GM23338 (cell line): ENCODE data around the gene TRIM63. TPM values are rescaled to one million over a fixed set of nuclear protein-coding genes. Genes with fewer than 3 reads are reported as not detected.

ENCODE experiments used
- ATAC-seq: fragments of 200-7000 bp; cut with Tn5 transposase; 3 replicates; pipeline ENCODE4 v1.9.1; 2020
- DNase-seq: peaks from one replicate; pipeline ENCODE4 v3.0.0-alpha.2; 2015; ENCODE audit warnings: low spot score
- H2AFZ ChIP-seq: fragments of 200-600 bp; sonication (generic); 2 replicates; pipeline ENCODE4 v1.8.0; 2016; ENCODE audit warnings: antibody characterized with exemption, mild to moderate bottlenecking, moderate library complexity
- H3F3A ChIP-seq: fragments of 200-600 bp; sonication (generic); replicated peaks from 2 replicates; pipeline ENCODE4 v1.8.0; 2017; ENCODE audit warnings: antibody characterized with exemption, mixed run types, low read depth
- H3K27ac ChIP-seq: fragments of 200-600 bp; sonication (generic); 2 replicates; pipeline ENCODE4 v1.6.1; 2016; ENCODE audit warnings: low read depth
- H3K27me3 ChIP-seq: fragments of 200-600 bp; sonication (generic); 2 replicates; pipeline ENCODE4 v1.8.0; 2016; ENCODE audit warnings: mild to moderate bottlenecking, mixed run types, moderate library complexity; ENCODE audit not compliant: insufficient read depth
- H3K36me3 ChIP-seq: fragments of 200-600 bp; sonication (generic); 2 replicates; pipeline ENCODE4 v1.8.0; 2016; ENCODE audit warnings: mild to moderate bottlenecking; ENCODE audit not compliant: insufficient read depth
- H3K4me1 ChIP-seq: fragments of 200-600 bp; sonication (generic); 2 replicates; pipeline ENCODE4 v1.8.0; 2016; ENCODE audit warnings: mild to moderate bottlenecking, moderate library complexity; ENCODE audit not compliant: insufficient read depth
- H3K4me2 ChIP-seq: fragments of 200-600 bp; sonication (generic); 2 replicates; pipeline ENCODE4 v1.7.1; 2017; ENCODE audit warnings: mixed run types
- H3K4me3 ChIP-seq: fragments of 200-600 bp; sonication (generic); 2 replicates; pipeline ENCODE4 v1.6.1; 2016; ENCODE audit warnings: mixed run types
- H3K79me2 ChIP-seq: fragments of 200-600 bp; sonication (generic); replicated peaks from 2 replicates; pipeline ENCODE4 v1.8.0; 2017; ENCODE audit warnings: mild to moderate bottlenecking; ENCODE audit not compliant: insufficient read depth
- H3K9me2 ChIP-seq: fragments of 200-600 bp; sonication (generic); 2 replicates; pipeline ENCODE4 v1.8.0; 2017; ENCODE audit not compliant: insufficient read depth
- H4K20me1 ChIP-seq: fragments of 200-600 bp; sonication (generic); replicated peaks from 2 replicates; pipeline ENCODE4 v1.8.0; 2017; ENCODE audit warnings: mild to moderate bottlenecking; ENCODE audit not compliant: insufficient read depth
- H3K27ac Mint-ChIP-seq: 2 replicates; pipeline ENCODE4 v1.8.0; 2020; ENCODE audit warnings: inconsistent platforms, mild to moderate bottlenecking, moderate library complexity, mixed read lengths
- H3K27me3 Mint-ChIP-seq: 3 replicates; pipeline ENCODE4 v1.8.0; 2022; ENCODE audit warnings: low read depth, mild to moderate bottlenecking, moderate library complexity, mixed read lengths, inconsistent platforms; ENCODE audit not compliant: insufficient read depth, poor library complexity
- H3K36me3 Mint-ChIP-seq: 3 replicates; pipeline ENCODE4 v1.8.0; 2021; ENCODE audit warnings: low read depth, mild to moderate bottlenecking, inconsistent platforms, moderate library complexity, mixed read lengths
- H3K4me1 Mint-ChIP-seq: 3 replicates; pipeline ENCODE4 v1.8.0; 2020; ENCODE audit warnings: mild to moderate bottlenecking, inconsistent platforms, mixed read lengths
- H3K4me3 Mint-ChIP-seq: 3 replicates; pipeline ENCODE4 v1.8.0; 2021; ENCODE audit warnings: moderate library complexity, mild to moderate bottlenecking, inconsistent platforms, mixed read lengths
- H3K9me3 Mint-ChIP-seq: 3 replicates; pipeline ENCODE4 v1.8.0; 2020; ENCODE audit warnings: moderate library complexity, mild to moderate bottlenecking, inconsistent platforms, mixed read lengths
- CREB1 ChIP-seq: fragments of 250-450 bp; sonication (Bioruptor Pico); IDR thresholded peaks from 2 replicates; pipeline ENCODE4 v1.5.0; 2020; ENCODE audit warnings: low read depth, mild to moderate bottlenecking, moderate library complexity
- EZH2 ChIP-seq: fragments of 200-600 bp; sonication (generic); IDR thresholded peaks from one replicate; pipeline ENCODE4 v1.8.0; 2017; ENCODE audit warnings: antibody characterized with exemption, mild to moderate bottlenecking, low read depth; ENCODE audit not compliant: unreplicated experiment
- JUNB ChIP-seq: IDR thresholded peaks from one replicate; pipeline ENCODE4 v1.6.1; 2016; ENCODE audit warnings: antibody characterized with exemption; ENCODE audit not compliant: unreplicated experiment
- POLR2AphosphoS5 ChIP-seq: IDR thresholded peaks from 2 replicates; pipeline ENCODE4 v1.6.1; 2016; ENCODE audit warnings: antibody characterized with exemption, low read depth
- STAT1 ChIP-seq: IDR thresholded peaks from one replicate; pipeline ENCODE4 v1.6.1; 2016; ENCODE audit warnings: antibody characterized with exemption; ENCODE audit not compliant: unreplicated experiment
- ZNF114 ChIP-seq: fragments of 250-450 bp; sonication (Bioruptor Pico); IDR thresholded peaks from 2 replicates; pipeline ENCODE4 v1.5.0; 2020; ENCODE audit warnings: mild to moderate bottlenecking, moderate library complexity
- ZNF331 ChIP-seq: fragments of 250-450 bp; sonication (Bioruptor Pico); IDR thresholded peaks from 2 replicates; pipeline ENCODE4 v1.5.0; 2020; ENCODE audit warnings: low read depth, mild to moderate bottlenecking, moderate library complexity
- polyA plus RNA-seq: library from polyadenylated mRNA; unstranded; fragments of >200 nt; fragmentation: Nextera tagmentation; extraction: Ambion mirVana; gene quantifications from 2 replicates; pipeline ENCODE4 v1.2.1, GENCODE V29; 2016
- total RNA-seq: library from RNA; depleted of rRNA; stranded (reverse); fragments of >200 nt; shearing (Covaris generic); gene quantifications from 2 replicates; pipeline ENCODE4 v1.2.3, GENCODE V29; 2014
- TF ChIP-seq, protein P1 (sequence below): IDR thresholded peaks from 2 replicates; pipeline ENCODE4 v1.6.1; 2016; ENCODE audit warnings: antibody characterized with exemption
- TF ChIP-seq, protein P2 (sequence below): IDR thresholded peaks from one replicate; pipeline ENCODE4 v1.6.1; 2018; ENCODE audit warnings: antibody characterized with exemption; ENCODE audit not compliant: unreplicated experiment
- TF ChIP-seq, protein P3 (sequence below), 2 experiments: fragments of 200-600 bp in 1 of 2; sonication (generic) in 1 of 2; conservative IDR thresholded peaks; 2 replicates each; pipeline versions ENCODE4 v1.5.1 to v1.6.1; 2016 to 2017; ENCODE audit warnings: antibody characterized with exemption in 2 of 2, low read depth in 2 of 2, mild to moderate bottlenecking in 2 of 2, moderate library complexity in 1 of 2

Gene TRIM63
- total and polyA plus RNA-seq, 2 experiments from 2014 or later: 0.17 TPM; not detected in 1

DNA sequence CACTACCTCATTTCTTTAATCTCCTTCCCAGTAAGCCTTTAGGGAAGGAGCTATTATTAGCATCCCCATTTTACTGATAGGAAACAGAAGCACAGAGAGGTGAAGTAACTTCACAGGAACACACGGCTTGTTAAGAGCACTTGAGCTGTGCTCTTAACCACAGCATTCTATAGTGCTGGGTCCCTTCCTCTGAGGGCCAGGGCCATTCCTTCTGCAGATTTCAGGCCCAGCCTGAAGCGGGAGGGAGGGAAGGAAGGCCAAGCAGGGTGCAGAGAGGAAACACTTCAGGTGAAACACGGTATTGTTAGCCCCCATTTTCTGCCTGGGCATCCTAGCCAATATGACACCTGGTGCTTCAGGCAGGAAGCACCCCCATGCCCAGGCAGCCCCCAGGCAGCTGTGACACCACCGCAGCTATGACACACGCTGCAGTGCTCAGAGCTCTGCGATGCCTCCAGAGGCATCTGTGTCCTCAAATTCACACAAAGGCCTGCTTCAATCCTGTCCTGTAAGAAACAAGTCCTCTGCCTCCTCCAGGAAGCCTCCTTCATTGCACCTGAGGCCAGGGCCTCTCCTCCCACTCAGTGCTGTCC is 50.4 kb downstream of the TRIM63 start:
- Mint-ChIP-seq H3K4me3 (no peak overlapping the region), H3K27me3 (peaks cover 13% of the 10 kb centered on the region), H3K36me3 (no peaks in the 10 kb centered on the region), H3K9me3 (no peaks in the 10 kb centered on the region), H3K4me1 (peaks cover 28% of the 10 kb centered on the region), H3K27ac (no peak overlapping the region)
- H3K4me3 ChIP-seq: no peak overlapping the region
- no peak overlapping the region for H3K27ac ChIP-seq
- H2AFZ ChIP-seq: 0 out of 2 replicates have a peak overlapping the region, but pooled peaks have one; percentile 32
- no peak overlapping the region for H3K4me2 ChIP-seq
- H3F3A ChIP-seq: no peaks in the 10 kb centered on the region
- TF ChIP-seq ZNF114 (CRISPR knock-in tag) (no peak), STAT1 (no peak), EZH2 (no peak), ZNF331 (CRISPR knock-in tag) (no peak)
- TF ChIP-seq, protein P1, sequence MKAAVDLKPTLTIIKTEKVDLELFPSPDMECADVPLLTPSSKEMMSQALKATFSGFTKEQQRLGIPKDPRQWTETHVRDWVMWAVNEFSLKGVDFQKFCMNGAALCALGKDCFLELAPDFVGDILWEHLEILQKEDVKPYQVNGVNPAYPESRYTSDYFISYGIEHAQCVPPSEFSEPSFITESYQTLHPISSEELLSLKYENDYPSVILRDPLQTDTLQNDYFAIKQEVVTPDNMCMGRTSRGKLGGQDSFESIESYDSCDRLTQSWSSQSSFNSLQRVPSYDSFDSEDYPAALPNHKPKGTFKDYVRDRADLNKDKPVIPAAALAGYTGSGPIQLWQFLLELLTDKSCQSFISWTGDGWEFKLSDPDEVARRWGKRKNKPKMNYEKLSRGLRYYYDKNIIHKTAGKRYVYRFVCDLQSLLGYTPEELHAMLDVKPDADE: no peak
- no peaks in the 10 kb centered on the region for H3K36me3 ChIP-seq
- no peaks in the 10 kb centered on the region for H4K20me1 ChIP-seq
- H3K27me3 ChIP-seq: no peaks in the 10 kb centered on the region
- no peaks in the 10 kb centered on the region for H3K9me2 ChIP-seq
- H3K79me2 ChIP-seq: no peaks in the 10 kb centered on the region
- DNase-seq (no peak), ATAC-seq (no peak)
- peaks cover 3% of the 10 kb centered on the region; the same call in 1 of the 2 replicates for H3K4me1 ChIP-seq

DNA sequence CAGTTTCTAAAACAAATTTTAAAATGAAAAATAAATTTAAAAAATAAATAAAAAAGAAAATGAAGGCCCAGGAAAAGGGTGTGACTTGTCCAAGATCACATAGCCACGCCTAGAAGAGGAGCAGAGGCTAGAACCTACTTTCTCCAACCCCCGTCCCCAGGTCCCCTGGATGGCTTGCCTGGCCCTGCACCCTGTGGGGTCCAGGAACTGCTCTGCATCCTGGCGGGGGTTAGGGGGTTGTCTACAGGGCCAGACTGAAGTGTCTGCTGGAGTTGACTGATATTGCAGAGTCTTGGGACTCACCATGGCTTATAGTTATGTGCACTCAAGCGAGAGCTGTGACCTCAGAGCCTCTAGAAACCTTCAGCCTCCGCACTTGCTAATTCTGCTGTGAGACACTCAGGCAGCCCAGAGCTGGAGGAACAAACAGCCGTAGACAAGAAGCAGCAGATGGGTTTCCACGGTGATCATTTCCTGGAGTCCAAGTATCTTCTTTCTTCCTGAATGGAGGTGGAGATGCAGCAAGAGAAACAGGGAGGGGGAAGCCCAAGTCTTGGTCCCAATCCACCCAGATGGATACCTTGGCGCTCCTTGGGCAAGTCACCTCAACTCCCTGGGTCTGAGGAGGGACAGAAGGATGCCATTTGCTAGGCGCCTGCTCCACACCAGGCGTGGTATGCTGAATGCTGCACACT is 51.0 kb downstream of the TRIM63 start:
- H3K9me2 ChIP-seq: no peaks in the 10 kb centered on the region
- no peaks in the 10 kb centered on the region for H3K27me3 ChIP-seq
- H3K4me3 Mint-ChIP-seq: no peak overlapping the region
- H3K27ac Mint-ChIP-seq: no peak overlapping the region
- no peaks in the 10 kb centered on the region for H4K20me1 ChIP-seq
- no peak for DNase-seq
- peaks cover 24% of the 10 kb centered on the region for H3K4me1 Mint-ChIP-seq
- H3K4me2 ChIP-seq: no peak overlapping the region
- H3K4me1 ChIP-seq: no peaks in the 10 kb centered on the region; the same call in 1 of the 2 replicates
- ATAC-seq: no peak
- H3K36me3 ChIP-seq: no peaks in the 10 kb centered on the region
- no peak overlapping the region for H3K27ac ChIP-seq
- H3K4me3 ChIP-seq: no peak overlapping the region
- 0 out of 2 replicates have a peak overlapping the region, but pooled peaks have one; percentile 32 for H2AFZ ChIP-seq
- no peaks in the 10 kb centered on the region for H3K36me3 Mint-ChIP-seq
- peaks cover 13% of the 10 kb centered on the region for H3K27me3 Mint-ChIP-seq
- no peaks in the 10 kb centered on the region for H3F3A ChIP-seq
- H3K79me2 ChIP-seq: no peaks in the 10 kb centered on the region
- no peaks in the 10 kb centered on the region for H3K9me3 Mint-ChIP-seq
- TF ChIP-seq, protein P2, sequence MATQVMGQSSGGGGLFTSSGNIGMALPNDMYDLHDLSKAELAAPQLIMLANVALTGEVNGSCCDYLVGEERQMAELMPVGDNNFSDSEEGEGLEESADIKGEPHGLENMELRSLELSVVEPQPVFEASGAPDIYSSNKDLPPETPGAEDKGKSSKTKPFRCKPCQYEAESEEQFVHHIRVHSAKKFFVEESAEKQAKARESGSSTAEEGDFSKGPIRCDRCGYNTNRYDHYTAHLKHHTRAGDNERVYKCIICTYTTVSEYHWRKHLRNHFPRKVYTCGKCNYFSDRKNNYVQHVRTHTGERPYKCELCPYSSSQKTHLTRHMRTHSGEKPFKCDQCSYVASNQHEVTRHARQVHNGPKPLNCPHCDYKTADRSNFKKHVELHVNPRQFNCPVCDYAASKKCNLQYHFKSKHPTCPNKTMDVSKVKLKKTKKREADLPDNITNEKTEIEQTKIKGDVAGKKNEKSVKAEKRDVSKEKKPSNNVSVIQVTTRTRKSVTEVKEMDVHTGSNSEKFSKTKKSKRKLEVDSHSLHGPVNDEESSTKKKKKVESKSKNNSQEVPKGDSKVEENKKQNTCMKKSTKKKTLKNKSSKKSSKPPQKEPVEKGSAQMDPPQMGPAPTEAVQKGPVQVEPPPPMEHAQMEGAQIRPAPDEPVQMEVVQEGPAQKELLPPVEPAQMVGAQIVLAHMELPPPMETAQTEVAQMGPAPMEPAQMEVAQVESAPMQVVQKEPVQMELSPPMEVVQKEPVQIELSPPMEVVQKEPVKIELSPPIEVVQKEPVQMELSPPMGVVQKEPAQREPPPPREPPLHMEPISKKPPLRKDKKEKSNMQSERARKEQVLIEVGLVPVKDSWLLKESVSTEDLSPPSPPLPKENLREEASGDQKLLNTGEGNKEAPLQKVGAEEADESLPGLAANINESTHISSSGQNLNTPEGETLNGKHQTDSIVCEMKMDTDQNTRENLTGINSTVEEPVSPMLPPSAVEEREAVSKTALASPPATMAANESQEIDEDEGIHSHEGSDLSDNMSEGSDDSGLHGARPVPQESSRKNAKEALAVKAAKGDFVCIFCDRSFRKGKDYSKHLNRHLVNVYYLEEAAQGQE: no peak
- no peak for TF ChIP-seq POLR2AphosphoS5
- no peak for TF ChIP-seq STAT1
- TF ChIP-seq, protein P1: no peak
- TF ChIP-seq JUNB: no peak
- TF ChIP-seq, protein P3, sequence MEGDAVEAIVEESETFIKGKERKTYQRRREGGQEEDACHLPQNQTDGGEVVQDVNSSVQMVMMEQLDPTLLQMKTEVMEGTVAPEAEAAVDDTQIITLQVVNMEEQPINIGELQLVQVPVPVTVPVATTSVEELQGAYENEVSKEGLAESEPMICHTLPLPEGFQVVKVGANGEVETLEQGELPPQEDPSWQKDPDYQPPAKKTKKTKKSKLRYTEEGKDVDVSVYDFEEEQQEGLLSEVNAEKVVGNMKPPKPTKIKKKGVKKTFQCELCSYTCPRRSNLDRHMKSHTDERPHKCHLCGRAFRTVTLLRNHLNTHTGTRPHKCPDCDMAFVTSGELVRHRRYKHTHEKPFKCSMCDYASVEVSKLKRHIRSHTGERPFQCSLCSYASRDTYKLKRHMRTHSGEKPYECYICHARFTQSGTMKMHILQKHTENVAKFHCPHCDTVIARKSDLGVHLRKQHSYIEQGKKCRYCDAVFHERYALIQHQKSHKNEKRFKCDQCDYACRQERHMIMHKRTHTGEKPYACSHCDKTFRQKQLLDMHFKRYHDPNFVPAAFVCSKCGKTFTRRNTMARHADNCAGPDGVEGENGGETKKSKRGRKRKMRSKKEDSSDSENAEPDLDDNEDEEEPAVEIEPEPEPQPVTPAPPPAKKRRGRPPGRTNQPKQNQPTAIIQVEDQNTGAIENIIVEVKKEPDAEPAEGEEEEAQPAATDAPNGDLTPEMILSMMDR (conservative IDR thresholded peaks at IDR 0.05; ENCODE audit: low read depth in 2 of 2): no peak
- TF ChIP-seq CREB1 (CRISPR knock-in tag): no peak
- TF ChIP-seq EZH2: no peak
